SK-MEL-5 (cell line): ENCODE measurements around the gene PEDS1. TPM values are rescaled to one million over a fixed set of nuclear protein-coding genes. Genes with fewer than 3 reads are reported as not detected.
"Not testable (repeated sequence)": the region's sequence is repeated elsewhere in the genome, so short reads cannot be mapped to it uniquely, and the experiment has no call there.

Experiments used
- DNase-seq: peaks from one replicate; pipeline ENCODE4 v3.0.0-alpha.2; 2016; ENCODE audit warnings: low read depth, low spot score
- in situ Hi-C: cut with HindIII; loops from 2 replicates; pipeline ENCODE4 v1.10.0; 2016; ENCODE audit warnings: low sequenced_read_pairs, high pct_unique_total_duplicates, low pct_unique_long_range_greater_than_20kb
- total RNA-seq: library from RNA; depleted of rRNA; stranded (reverse); fragments of >200 nt; shearing (Covaris generic); gene quantifications from 2 replicates; pipeline ENCODE4 v1.2.3, GENCODE V29; 2014

PEDS1 gene
- total RNA-seq, 1 experiment from 2014 or later, result 41.1 TPM

- peak; percentile 92 for DNase-seq
- in situ Hi-C loops, result no loop called here
These were observed 39.1 kb upstream of the PEDS1 start for GRCh38 chr20:50192364-50193198.

DNA sequence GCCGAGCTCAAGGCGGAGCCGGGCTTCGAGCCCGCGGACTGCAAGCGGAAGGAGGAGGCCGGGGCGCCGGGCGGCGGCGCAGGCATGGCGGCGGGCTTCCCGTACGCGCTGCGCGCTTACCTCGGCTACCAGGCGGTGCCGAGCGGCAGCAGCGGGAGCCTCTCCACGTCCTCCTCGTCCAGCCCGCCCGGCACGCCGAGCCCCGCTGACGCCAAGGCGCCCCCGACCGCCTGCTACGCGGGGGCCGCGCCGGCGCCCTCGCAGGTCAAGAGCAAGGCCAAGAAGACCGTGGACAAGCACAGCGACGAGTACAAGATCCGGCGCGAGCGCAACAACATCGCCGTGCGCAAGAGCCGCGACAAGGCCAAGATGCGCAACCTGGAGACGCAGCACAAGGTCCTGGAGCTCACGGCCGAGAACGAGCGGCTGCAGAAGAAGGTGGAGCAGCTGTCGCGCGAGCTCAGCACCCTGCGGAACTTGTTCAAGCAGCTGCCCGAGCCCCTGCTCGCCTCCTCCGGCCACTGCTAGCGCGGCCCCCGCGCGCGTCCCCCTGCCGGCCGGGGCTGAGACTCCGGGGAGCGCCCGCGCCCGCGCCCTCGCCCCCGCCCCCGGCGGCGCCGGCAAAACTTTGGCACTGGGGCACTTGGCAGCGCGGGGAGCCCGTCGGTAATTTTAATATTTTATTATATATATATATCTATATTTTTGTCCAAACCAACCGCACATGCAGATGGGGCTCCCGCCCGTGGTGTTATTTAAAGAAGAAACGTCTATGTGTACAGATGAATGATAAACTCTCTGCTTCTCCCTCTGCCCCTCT is 38.2 kb upstream of the PEDS1 start:
- peak; percentile 47 for DNase-seq
- in situ Hi-C loops, result no loop called here

GRCh38 chr20:50191065-50191543 is 37.6 kb upstream of the PEDS1 start:
- in situ Hi-C loops, result no loop called here
- peak; percentile 63 for DNase-seq

- peak; percentile 89 for DNase-seq
- in situ Hi-C loops, result no loop called here
These were observed 36.9 kb upstream of the PEDS1 start, which contains the start of gene CEBPB for GRCh38 chr20:50190251-50191064. Gene CEBPB, plus strand, starts transcription at chr20:50190830. Its CDS starts 204 bp downstream, at chr20:50191034.

- in situ Hi-C loops, result no loop called here
- DNase-seq, result no peak
These were observed 36.2 kb upstream of the PEDS1 start for GRCh38 chr20:50189681-50190250.

GRCh38 chr20:50188879-50189680 is 35.6 kb upstream of the PEDS1 start:
- DNase-seq, result no peak
- in situ Hi-C loops, result no loop called here

GRCh38 chr20:50188287-50188688 is 34.8 kb upstream of the PEDS1 start:
- no peak for DNase-seq
- in situ Hi-C loops, result no loop called here

- DNase-seq, result no peak
- in situ Hi-C loops, result no loop called here
These were observed 34.0 kb upstream of the PEDS1 start for GRCh38 chr20:50187403-50188051.

GRCh38 chr20:50186987-50187402 is 33.5 kb upstream of the PEDS1 start:
- in situ Hi-C loops, result no loop called here
- DNase-seq, result no peak

- in situ Hi-C loops, result no loop called here
- DNase-seq, result peak; percentile 91
These were observed 32.8 kb upstream of the PEDS1 start for GRCh38 chr20:50186151-50186885.

GRCh38 chr20:50185426-50185825 is 31.9 kb upstream of the PEDS1 start:
- in situ Hi-C loops, result no loop called here
- DNase-seq, result no peak

- in situ Hi-C loops, result no loop called here
- DNase-seq, result no peak
These were observed 28.8 kb upstream of the PEDS1 start for GRCh38 chr20:50182346-50182745.

GRCh38 chr20:50181344-50181743 is 27.8 kb upstream of the PEDS1 start:
- DNase-seq, result no peak
- in situ Hi-C loops, result no loop called here

DNA sequence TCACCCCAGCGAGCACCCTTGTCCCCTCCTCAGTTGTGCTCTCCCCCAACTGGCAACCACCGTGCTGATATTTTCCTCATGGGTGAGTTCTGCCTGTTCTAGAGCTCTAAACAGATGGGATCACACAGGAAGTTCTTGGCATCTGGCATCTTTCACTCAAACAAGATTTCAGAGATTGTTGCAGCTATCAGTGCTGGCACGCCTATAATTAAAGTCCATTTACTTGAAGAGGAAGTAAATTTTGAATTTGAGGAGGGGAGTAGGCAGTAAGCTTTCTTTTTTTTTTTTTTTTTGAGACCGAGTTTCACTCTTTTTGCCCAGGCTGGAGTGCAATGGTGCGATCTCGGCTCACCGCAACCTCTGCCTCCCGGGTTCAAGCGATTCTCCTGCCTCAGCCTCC is 25.1 kb upstream of the PEDS1 start:
- in situ Hi-C loops, DNase-seq: not testable (repeated sequence)
